ENCODE data around the gene TCF12. TPM values are rescaled to one million over a fixed set of nuclear protein-coding genes. Genes with fewer than 3 reads are reported as not detected.

The TCF12 gene
- total RNA-seq, 1 donor from 2014 or later = 123 TPM

DNA sequence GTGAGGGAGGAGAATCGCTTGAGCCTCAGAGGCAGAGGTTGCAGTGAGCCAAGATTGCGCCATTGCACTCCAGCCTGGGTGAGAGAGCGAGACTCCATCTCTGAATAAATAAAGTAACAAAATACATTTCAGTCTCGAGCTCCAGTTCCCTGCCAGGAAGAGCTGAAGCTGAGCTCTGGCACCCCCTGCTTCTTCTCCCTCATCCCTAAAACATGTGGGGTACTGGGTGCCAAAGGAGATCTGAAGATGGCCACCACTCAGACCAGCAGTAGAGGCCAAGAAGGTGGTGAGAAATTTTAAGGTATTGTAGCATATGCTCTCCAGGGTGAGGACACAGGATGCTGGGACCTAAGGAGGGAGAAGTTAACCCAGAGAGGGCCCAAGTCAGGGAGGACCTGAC is 382.9 kb downstream of the TCF12 start:
- TF ChIP-seq, protein P1, sequence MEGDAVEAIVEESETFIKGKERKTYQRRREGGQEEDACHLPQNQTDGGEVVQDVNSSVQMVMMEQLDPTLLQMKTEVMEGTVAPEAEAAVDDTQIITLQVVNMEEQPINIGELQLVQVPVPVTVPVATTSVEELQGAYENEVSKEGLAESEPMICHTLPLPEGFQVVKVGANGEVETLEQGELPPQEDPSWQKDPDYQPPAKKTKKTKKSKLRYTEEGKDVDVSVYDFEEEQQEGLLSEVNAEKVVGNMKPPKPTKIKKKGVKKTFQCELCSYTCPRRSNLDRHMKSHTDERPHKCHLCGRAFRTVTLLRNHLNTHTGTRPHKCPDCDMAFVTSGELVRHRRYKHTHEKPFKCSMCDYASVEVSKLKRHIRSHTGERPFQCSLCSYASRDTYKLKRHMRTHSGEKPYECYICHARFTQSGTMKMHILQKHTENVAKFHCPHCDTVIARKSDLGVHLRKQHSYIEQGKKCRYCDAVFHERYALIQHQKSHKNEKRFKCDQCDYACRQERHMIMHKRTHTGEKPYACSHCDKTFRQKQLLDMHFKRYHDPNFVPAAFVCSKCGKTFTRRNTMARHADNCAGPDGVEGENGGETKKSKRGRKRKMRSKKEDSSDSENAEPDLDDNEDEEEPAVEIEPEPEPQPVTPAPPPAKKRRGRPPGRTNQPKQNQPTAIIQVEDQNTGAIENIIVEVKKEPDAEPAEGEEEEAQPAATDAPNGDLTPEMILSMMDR (IDR thresholded peaks at IDR 0.05; ENCODE audit: unreplicated experiment) = no peak
- Mint-ChIP-seq H3K27ac (ENCODE audit: unreplicated experiment) (no peak overlapping the region), H3K27me3 (ENCODE audit: unreplicated experiment) (peaks cover 10% of the 10 kb centered on the region), H3K4me1 (ENCODE audit: unreplicated experiment) (peaks cover 29% of the 10 kb centered on the region), H3K9me3 (ENCODE audit: unreplicated experiment) (no peaks in the 10 kb centered on the region), H3K36me3 (ENCODE audit: low read depth, unreplicated experiment) (peaks cover 11% of the 10 kb centered on the region), H3K4me3 (ENCODE audit: unreplicated experiment) (no peak overlapping the region)
- DNase-seq (ENCODE audit: low spot score) = no peak

DNA sequence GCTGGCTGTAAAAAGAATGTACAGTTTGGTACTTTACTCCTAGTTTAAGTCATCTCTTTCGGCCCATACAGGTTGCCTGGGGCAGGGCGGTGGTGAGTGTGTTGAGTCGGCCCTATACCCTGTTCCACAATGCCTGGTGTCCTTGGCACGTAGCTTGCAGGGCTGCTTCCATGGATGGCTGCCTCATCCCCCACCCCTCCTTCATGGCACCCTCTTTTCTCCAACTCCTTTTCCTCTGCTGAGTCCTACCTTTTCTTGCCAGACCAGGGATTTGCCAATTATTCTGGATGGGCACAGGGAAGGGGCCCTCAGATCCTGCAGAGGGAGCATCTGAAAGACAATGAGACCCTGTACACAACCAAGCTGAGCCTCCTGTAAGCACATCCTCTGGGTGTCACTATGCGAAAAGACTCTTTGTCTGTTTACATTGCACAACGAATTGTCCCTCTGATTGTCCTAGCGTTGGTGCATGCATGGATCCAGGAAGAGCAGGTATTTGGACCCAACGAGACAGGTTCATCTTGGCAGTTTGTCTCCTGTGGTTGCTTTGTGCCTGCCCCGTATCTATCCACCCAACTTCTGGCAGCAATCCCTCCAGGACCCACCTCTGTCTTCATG is 384.3 kb downstream of the TCF12 start:
- Mint-ChIP-seq H3K9me3 (ENCODE audit: unreplicated experiment) (no peaks in the 10 kb centered on the region), H3K27me3 (ENCODE audit: unreplicated experiment) (peaks cover 2% of the 10 kb centered on the region), H3K4me3 (ENCODE audit: unreplicated experiment) (no peak overlapping the region), H3K27ac (ENCODE audit: unreplicated experiment) (no peak overlapping the region), H3K36me3 (ENCODE audit: low read depth, unreplicated experiment) (peaks cover 7% of the 10 kb centered on the region), H3K4me1 (ENCODE audit: unreplicated experiment) (peaks cover 18% of the 10 kb centered on the region)
- no peak for DNase-seq (ENCODE audit: low spot score)
- TF ChIP-seq, protein P1 (IDR thresholded peaks at IDR 0.05; ENCODE audit: unreplicated experiment) = no peak

DNA sequence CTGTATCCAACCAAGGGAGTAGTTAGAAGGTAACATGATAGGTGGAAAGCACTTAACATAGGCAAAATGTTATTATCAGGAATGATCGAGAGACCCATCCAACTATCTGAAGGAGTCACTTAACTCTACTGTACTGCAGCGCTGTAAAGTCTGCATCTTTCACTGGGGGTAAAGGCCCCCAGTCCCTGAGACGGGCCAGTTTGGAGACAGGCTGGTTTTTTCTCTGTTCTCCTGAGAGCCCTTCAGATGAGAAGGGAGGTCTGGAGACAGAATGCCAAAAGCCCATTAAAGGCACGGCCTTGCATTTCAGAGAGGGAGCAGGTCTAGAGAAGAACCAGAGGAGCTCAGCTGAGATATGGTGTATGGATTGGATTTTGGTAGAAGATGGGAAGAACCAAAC is 386.6 kb downstream of the TCF12 start:
- no peak for DNase-seq (ENCODE audit: low spot score)
- Mint-ChIP-seq H3K4me1 (ENCODE audit: unreplicated experiment) (peaks cover 15% of the 10 kb centered on the region), H3K4me3 (ENCODE audit: unreplicated experiment) (no peak overlapping the region), H3K27me3 (ENCODE audit: unreplicated experiment) (peaks cover 2% of the 10 kb centered on the region), H3K9me3 (ENCODE audit: unreplicated experiment) (no peaks in the 10 kb centered on the region), H3K27ac (ENCODE audit: unreplicated experiment) (no peak overlapping the region), H3K36me3 (ENCODE audit: low read depth, unreplicated experiment) (no peaks in the 10 kb centered on the region)
- TF ChIP-seq, protein P1 (IDR thresholded peaks at IDR 0.05; ENCODE audit: unreplicated experiment) = no peak

DNA sequence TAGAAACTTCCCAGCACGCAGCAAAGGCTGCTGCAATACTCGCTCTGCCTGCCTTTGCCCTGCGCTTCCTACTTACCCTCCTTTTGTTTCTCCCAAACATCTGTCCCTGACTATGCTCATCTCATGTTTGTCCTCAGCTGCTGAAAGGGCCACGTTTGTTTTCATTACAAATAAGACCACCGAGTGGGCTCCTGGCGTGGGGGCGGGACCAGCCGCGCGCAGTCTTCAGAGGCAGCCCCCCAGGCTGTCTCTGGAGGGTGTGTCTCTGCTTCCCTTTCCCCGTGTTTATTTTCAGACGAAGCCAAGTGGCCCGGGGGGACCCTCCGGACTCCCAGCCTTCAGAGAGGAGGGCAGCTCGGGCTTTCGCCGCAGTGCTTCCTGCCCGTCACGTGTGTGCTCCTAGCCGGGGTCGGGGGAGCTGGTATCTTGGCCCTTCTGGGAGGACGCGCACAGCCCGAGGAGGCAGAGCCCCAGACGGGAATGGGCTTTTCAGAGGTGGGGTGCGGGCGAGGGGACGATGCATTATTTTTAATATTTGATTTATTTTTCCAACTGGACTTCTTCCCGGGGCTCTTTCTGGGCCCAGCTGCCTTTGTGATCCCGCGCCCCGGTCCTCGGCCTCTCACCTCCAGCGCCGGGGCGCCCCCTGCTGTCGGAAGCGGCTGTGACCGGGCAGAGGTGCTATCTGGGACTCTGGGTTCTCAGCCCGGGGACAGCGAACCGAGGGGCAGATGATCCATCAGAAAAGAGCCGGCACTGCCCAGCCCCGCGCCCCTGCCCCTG is 387.9 kb downstream of the TCF12 start:
- H3K9me3 Mint-ChIP-seq (ENCODE audit: unreplicated experiment) = no peaks in the 10 kb centered on the region
- H3K4me1 Mint-ChIP-seq (ENCODE audit: unreplicated experiment) = peaks cover 19% of the 10 kb centered on the region
- H3K27me3 Mint-ChIP-seq (ENCODE audit: unreplicated experiment) = peaks cover 2% of the 10 kb centered on the region
- H3K36me3 Mint-ChIP-seq (ENCODE audit: low read depth, unreplicated experiment) = no peaks in the 10 kb centered on the region
- TF ChIP-seq, protein P1 (IDR thresholded peaks at IDR 0.05; ENCODE audit: unreplicated experiment) = peak; percentile 90
- peak overlapping the region; percentile 64 for H3K27ac Mint-ChIP-seq (ENCODE audit: unreplicated experiment)
- DNase-seq (ENCODE audit: low spot score) = peak; percentile 98
- peak overlapping the region; percentile 83 for H3K4me3 Mint-ChIP-seq (ENCODE audit: unreplicated experiment)

DNA sequence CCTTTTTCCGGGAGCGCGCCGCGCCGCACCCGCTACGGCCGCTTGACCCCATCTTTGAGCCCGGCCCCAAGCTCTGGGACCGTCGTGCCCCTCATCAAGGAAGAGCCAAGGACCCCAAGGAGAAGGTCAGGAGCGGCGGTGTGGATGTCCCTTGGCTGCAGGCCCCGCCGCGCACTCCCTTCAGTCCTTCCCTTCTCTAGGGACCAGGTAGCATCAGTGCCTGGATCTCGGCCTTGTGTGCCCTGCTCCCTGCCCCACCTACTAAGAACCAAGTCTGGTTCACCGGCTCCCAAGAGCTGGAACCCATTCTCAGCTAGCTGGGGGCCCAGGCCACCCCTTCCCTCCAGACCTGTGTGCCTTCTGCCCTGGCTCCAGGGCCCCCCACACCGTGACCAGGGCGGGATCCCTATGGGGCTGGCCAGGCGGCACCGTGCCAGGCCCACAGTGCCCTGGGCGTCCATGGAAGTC is 388.5 kb downstream of the TCF12 start:
- Mint-ChIP-seq H3K27ac (ENCODE audit: unreplicated experiment) (no peak overlapping the region), H3K9me3 (ENCODE audit: unreplicated experiment) (no peaks in the 10 kb centered on the region), H3K4me3 (ENCODE audit: unreplicated experiment) (peak overlapping the region; percentile 37), H3K36me3 (ENCODE audit: low read depth, unreplicated experiment) (no peaks in the 10 kb centered on the region), H3K4me1 (ENCODE audit: unreplicated experiment) (peaks cover 22% of the 10 kb centered on the region), H3K27me3 (ENCODE audit: unreplicated experiment) (peaks cover 2% of the 10 kb centered on the region)
- TF ChIP-seq, protein P1 (IDR thresholded peaks at IDR 0.05; ENCODE audit: unreplicated experiment) = peak; percentile 9
- no peak for DNase-seq (ENCODE audit: low spot score)
